Ishikawa (cell line): ENCODE data around the gene EFNB1.

ENCODE experiments used
- EP300 ChIP-seq: IDR thresholded peaks from 2 replicates; pipeline ENCODE4 v1.6.1; 2012; ENCODE audit warnings: borderline replicate concordance
- FOXM1 ChIP-seq: IDR thresholded peaks from 2 replicates; pipeline ENCODE4 v1.6.1; 2012; ENCODE audit warnings: low read depth, borderline replicate concordance
- TAF1 ChIP-seq: IDR thresholded peaks from 2 replicates; pipeline ENCODE4 v1.6.1; 2012; ENCODE audit warnings: low read depth, mild to moderate bottlenecking
- YY1 ChIP-seq: IDR thresholded peaks from 2 replicates; pipeline ENCODE4 v1.6.1; 2012; ENCODE audit warnings: low read depth
- ZBTB7A ChIP-seq: IDR thresholded peaks from 2 replicates; pipeline ENCODE4 v1.6.1; 2012; ENCODE audit warnings: low read depth
- TF ChIP-seq, protein P1 (sequence below): IDR thresholded peaks from 2 replicates; pipeline ENCODE4 v1.6.1; 2012
- TF ChIP-seq, protein P2 (sequence below): IDR thresholded peaks from 2 replicates; pipeline ENCODE4 v1.6.1; 2012

DNA sequence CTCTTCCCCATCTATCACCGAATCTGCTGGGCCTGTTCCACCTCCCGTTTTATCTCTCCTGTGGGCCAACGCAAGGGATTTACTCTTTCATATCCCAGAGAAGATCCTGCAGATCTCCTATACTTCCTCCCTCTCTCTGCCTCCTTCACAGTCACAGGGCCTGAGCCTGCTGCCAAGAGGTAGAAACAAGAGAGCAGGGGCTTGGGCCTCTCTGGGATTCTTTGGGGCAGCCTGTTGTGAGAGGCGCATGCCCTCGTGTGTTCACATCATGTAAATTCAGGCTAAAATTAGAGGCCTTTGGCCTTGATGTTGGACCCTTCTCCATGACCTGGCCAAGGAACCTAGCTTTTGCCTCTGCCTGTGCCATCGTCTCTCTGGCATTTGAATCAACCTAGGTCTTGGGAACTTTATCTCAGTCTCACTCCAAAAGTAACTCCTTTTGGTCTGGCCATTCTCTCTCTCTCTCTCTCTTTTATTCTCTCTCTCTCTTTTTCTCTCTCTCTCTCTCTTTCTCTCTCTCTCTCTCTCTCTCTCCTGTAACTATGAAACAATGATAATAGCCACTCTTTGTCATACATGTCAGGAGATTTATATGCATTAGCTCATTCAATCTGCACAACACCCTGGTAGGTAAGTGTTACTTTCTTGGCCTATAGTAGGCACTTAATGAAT lies 20.0 kb upstream of the EFNB1 start:
- TF ChIP-seq TAF1 = no peak
- TF ChIP-seq, protein P1, sequence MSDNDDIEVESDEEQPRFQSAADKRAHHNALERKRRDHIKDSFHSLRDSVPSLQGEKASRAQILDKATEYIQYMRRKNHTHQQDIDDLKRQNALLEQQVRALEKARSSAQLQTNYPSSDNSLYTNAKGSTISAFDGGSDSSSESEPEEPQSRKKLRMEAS = no peak
- TF ChIP-seq ZBTB7A = no peak
- no peak for TF ChIP-seq EP300
- TF ChIP-seq, protein P2, sequence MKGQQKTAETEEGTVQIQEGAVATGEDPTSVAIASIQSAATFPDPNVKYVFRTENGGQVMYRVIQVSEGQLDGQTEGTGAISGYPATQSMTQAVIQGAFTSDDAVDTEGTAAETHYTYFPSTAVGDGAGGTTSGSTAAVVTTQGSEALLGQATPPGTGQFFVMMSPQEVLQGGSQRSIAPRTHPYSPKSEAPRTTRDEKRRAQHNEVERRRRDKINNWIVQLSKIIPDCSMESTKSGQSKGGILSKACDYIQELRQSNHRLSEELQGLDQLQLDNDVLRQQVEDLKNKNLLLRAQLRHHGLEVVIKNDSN = no peak
- TF ChIP-seq YY1 = no peak
- TF ChIP-seq FOXM1 = no peak
